GM23338 (cell line): ENCODE measurements around the gene RPS19.

Source experiments
- CREB1 ChIP-seq: fragments of 250-450 bp; sonication (Bioruptor Pico); IDR thresholded peaks from 2 replicates; pipeline ENCODE4 v1.5.0; 2020; ENCODE audit warnings: low read depth, mild to moderate bottlenecking, moderate library complexity
- CTCF ChIP-seq, 2 experiments: fragments of 200-600 bp in 1 of 2; sonication (generic) in 1 of 2; conservative IDR thresholded peaks; 2 replicates each; pipeline versions ENCODE4 v1.5.1 to v1.6.1; 2016 to 2017; ENCODE audit warnings: antibody characterized with exemption in 2 of 2, low read depth in 2 of 2, mild to moderate bottlenecking in 2 of 2, moderate library complexity in 1 of 2
- EZH2 ChIP-seq: fragments of 200-600 bp; sonication (generic); IDR thresholded peaks from one replicate; pipeline ENCODE4 v1.8.0; 2017; ENCODE audit warnings: antibody characterized with exemption, mild to moderate bottlenecking, low read depth; ENCODE audit not compliant: unreplicated experiment
- EZH2phosphoT487 ChIP-seq: fragments of 200-600 bp; sonication (generic); IDR thresholded peaks from one replicate; pipeline ENCODE4 v1.8.1; 2018; ENCODE audit warnings: antibody characterized with exemption; ENCODE audit not compliant: unreplicated experiment
- JUNB ChIP-seq: IDR thresholded peaks from one replicate; pipeline ENCODE4 v1.6.1; 2016; ENCODE audit warnings: antibody characterized with exemption; ENCODE audit not compliant: unreplicated experiment
- POLR2AphosphoS5 ChIP-seq: IDR thresholded peaks from 2 replicates; pipeline ENCODE4 v1.6.1; 2016; ENCODE audit warnings: antibody characterized with exemption, low read depth
- STAT1 ChIP-seq: IDR thresholded peaks from one replicate; pipeline ENCODE4 v1.6.1; 2016; ENCODE audit warnings: antibody characterized with exemption; ENCODE audit not compliant: unreplicated experiment
- ZNF114 ChIP-seq: fragments of 250-450 bp; sonication (Bioruptor Pico); IDR thresholded peaks from 2 replicates; pipeline ENCODE4 v1.5.0; 2020; ENCODE audit warnings: mild to moderate bottlenecking, moderate library complexity
- ZNF331 ChIP-seq: fragments of 250-450 bp; sonication (Bioruptor Pico); IDR thresholded peaks from 2 replicates; pipeline ENCODE4 v1.5.0; 2020; ENCODE audit warnings: low read depth, mild to moderate bottlenecking, moderate library complexity
- ZNF462 ChIP-seq: fragments of 250-450 bp; sonication (Bioruptor Pico); IDR thresholded peaks from 2 replicates; pipeline ENCODE4 v1.5.0; 2020; ENCODE audit warnings: mild to moderate bottlenecking, moderate library complexity
- TF ChIP-seq, protein P1 (sequence below): IDR thresholded peaks from one replicate; pipeline ENCODE4 v1.6.1; 2018; ENCODE audit warnings: antibody characterized with exemption; ENCODE audit not compliant: unreplicated experiment

GRCh38 chr19:41862445-41862986 is 2.5 kb downstream of the RPS19 start:
- TF ChIP-seq CTCF (conservative IDR thresholded peaks at IDR 0.05; ENCODE audit: low read depth in 2 of 2) (no peak), EZH2 (no peak), POLR2AphosphoS5 (no peak), ZNF462 (CRISPR knock-in tag) (no peak), JUNB (no peak), CREB1 (CRISPR knock-in tag) (no peak), EZH2phosphoT487 (no peak), STAT1 (no peak), ZNF114 (CRISPR knock-in tag) (no peak), ZNF331 (CRISPR knock-in tag) (no peak)
- TF ChIP-seq, protein P1, sequence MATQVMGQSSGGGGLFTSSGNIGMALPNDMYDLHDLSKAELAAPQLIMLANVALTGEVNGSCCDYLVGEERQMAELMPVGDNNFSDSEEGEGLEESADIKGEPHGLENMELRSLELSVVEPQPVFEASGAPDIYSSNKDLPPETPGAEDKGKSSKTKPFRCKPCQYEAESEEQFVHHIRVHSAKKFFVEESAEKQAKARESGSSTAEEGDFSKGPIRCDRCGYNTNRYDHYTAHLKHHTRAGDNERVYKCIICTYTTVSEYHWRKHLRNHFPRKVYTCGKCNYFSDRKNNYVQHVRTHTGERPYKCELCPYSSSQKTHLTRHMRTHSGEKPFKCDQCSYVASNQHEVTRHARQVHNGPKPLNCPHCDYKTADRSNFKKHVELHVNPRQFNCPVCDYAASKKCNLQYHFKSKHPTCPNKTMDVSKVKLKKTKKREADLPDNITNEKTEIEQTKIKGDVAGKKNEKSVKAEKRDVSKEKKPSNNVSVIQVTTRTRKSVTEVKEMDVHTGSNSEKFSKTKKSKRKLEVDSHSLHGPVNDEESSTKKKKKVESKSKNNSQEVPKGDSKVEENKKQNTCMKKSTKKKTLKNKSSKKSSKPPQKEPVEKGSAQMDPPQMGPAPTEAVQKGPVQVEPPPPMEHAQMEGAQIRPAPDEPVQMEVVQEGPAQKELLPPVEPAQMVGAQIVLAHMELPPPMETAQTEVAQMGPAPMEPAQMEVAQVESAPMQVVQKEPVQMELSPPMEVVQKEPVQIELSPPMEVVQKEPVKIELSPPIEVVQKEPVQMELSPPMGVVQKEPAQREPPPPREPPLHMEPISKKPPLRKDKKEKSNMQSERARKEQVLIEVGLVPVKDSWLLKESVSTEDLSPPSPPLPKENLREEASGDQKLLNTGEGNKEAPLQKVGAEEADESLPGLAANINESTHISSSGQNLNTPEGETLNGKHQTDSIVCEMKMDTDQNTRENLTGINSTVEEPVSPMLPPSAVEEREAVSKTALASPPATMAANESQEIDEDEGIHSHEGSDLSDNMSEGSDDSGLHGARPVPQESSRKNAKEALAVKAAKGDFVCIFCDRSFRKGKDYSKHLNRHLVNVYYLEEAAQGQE, result no peak
